Endodermal cell (in vitro differentiated cells): Measurements from ENCODE around the gene ADK. TPM values are rescaled to one million over a fixed set of nuclear protein-coding genes. Genes with fewer than 3 reads are reported as not detected.

ENCODE experiments used
- DNase-seq: peaks from one replicate; pipeline ENCODE4 v3.0.0-alpha.2; 2017
- H3K27ac ChIP-seq: 2 replicates; pipeline ENCODE4 v1.5.1; 2013; ENCODE audit warnings: mild to moderate bottlenecking, low read depth, low read length, moderate library complexity
- H3K27me3 ChIP-seq: 2 replicates; pipeline ENCODE4 v1.6.1; 2013; ENCODE audit warnings: mild to moderate bottlenecking, low read length, moderate library complexity; ENCODE audit not compliant: insufficient read depth, control insufficient read depth, poor library complexity, severe bottlenecking
- H3K36me3 ChIP-seq: 2 replicates; pipeline ENCODE4 v1.7.0; 2013; ENCODE audit warnings: mild to moderate bottlenecking, low read length, moderate library complexity; ENCODE audit not compliant: control insufficient read depth, insufficient read depth
- H3K4me1 ChIP-seq: one replicate; pipeline ENCODE4 v1.7.0; 2013; ENCODE audit warnings: low read length; ENCODE audit not compliant: control insufficient read depth, insufficient read depth
- H3K4me3 ChIP-seq: 2 replicates; pipeline ENCODE4 v1.5.1; 2013; ENCODE audit warnings: mild to moderate bottlenecking, low read length, moderate library complexity
- H3K9ac ChIP-seq: 2 replicates; pipeline ENCODE4 v1.6.1; 2013; ENCODE audit warnings: mild to moderate bottlenecking, low read length, moderate library complexity; ENCODE audit not compliant: poor library complexity, severe bottlenecking; ENCODE audit errors: extremely low read depth
- H3K9me3 ChIP-seq: 2 replicates; pipeline ENCODE4 v1.6.1; 2013; ENCODE audit warnings: mild to moderate bottlenecking, low read length, moderate library complexity; ENCODE audit not compliant: control insufficient read depth
- H3K27ac Mint-ChIP-seq: 2 replicates; pipeline ENCODE4 v1.8.0; 2020; ENCODE audit warnings: mixed read lengths
- H3K27me3 Mint-ChIP-seq: 2 replicates; pipeline ENCODE4 v1.8.0; 2021; ENCODE audit warnings: mild to moderate bottlenecking, mixed read lengths; ENCODE audit not compliant: insufficient read depth
- H3K36me3 Mint-ChIP-seq: 2 replicates; pipeline ENCODE4 v1.8.0; 2020; ENCODE audit warnings: low read depth, mixed read lengths
- H3K4me1 Mint-ChIP-seq: 2 replicates; pipeline ENCODE4 v1.8.0; 2020; ENCODE audit warnings: mixed read lengths
- H3K4me3 Mint-ChIP-seq: 2 replicates; pipeline ENCODE4 v1.8.0; 2020; ENCODE audit warnings: mild to moderate bottlenecking, moderate library complexity, mixed read lengths
- H3K9me3 Mint-ChIP-seq: 2 replicates; pipeline ENCODE4 v1.8.0; 2020; ENCODE audit warnings: mild to moderate bottlenecking, mixed read lengths
- WGBS, 2 experiments: methylation state at CpG; one replicate each; pipeline versions ENCODE4 v1.1.5 to v1.1.7; 2013; ENCODE audit warnings: missing lambda C conversion rate in 2 of 2, mixed read lengths in 1 of 2; ENCODE audit not compliant: insufficient coverage in 1 of 2, insufficient read length in 1 of 2; 5-methylcytosine and 5-hydroxymethylcytosine counted together
- total RNA-seq, 2 donors: library from RNA; stranded (reverse); fragmentation: NEBNext Ultra II Directional in 1 of 2; extraction: Animal tissue kit (Norgen Biotek cat#: 25700) in 1 of 2; gene quantifications; 2 replicates in 1 of 2; 3 replicates in 1 of 2; pipeline ENCODE4 v1.2.1, GENCODE V29; 2021
- TF ChIP-seq, protein P1 (sequence below): fragments of 200-600 bp; sonication (generic); conservative IDR thresholded peaks from 2 replicates; pipeline ENCODE4 v1.5.0; 2021; ENCODE audit warnings: antibody characterized with exemption, mild to moderate bottlenecking

The ADK gene
- total RNA-seq, 2 donors from 2014 or later, result 23.6 to 36.7 TPM

- Mint-ChIP-seq H3K9me3 (peaks cover 6% of the 10 kb centered on the region), H3K4me3 (no peak overlapping the region), H3K36me3 (peaks cover 10% of the 10 kb centered on the region), H3K4me1 (no peaks in the 10 kb centered on the region), H3K27me3 (no peaks in the 10 kb centered on the region), H3K27ac (no peak overlapping the region)
- Histone ChIP-seq H3K36me3 (no peaks in the 10 kb centered on the region), H3K4me1 (no peaks in the 10 kb centered on the region), H3K9ac (no peak overlapping the region), H3K4me3 (no peak overlapping the region), H3K27me3 (no peaks in the 10 kb centered on the region), H3K27ac (no peak overlapping the region), H3K9me3 (peaks cover 7% of the 10 kb centered on the region)
- DNase-seq, result no peak
- TF ChIP-seq, protein P1, sequence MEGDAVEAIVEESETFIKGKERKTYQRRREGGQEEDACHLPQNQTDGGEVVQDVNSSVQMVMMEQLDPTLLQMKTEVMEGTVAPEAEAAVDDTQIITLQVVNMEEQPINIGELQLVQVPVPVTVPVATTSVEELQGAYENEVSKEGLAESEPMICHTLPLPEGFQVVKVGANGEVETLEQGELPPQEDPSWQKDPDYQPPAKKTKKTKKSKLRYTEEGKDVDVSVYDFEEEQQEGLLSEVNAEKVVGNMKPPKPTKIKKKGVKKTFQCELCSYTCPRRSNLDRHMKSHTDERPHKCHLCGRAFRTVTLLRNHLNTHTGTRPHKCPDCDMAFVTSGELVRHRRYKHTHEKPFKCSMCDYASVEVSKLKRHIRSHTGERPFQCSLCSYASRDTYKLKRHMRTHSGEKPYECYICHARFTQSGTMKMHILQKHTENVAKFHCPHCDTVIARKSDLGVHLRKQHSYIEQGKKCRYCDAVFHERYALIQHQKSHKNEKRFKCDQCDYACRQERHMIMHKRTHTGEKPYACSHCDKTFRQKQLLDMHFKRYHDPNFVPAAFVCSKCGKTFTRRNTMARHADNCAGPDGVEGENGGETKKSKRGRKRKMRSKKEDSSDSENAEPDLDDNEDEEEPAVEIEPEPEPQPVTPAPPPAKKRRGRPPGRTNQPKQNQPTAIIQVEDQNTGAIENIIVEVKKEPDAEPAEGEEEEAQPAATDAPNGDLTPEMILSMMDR, result no peak
- no CpG with 5 or more reads among the region's 1 CpG for WGBS, 2 experiments
Observed at GRCh38 chr10:74486659-74487058, 335.6 kb downstream of the ADK start.

DNA sequence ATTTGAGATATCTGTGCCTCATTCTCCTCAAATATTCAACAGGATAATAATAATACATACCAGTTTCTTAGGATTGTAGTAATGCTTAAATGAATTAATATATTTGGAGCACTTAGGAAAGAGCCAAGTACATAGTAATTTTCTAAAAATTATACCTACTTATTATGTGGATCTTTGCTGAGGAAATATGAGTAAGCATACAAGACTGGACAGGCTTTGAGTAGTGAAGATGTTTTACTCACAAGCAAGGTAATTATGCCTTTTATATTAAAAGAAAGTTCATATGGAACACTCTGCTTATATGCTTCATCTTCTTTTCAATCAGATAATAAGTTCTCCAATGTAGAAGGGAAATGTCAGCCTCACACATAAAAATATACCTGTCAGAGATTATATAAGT, 337.9 kb downstream of the ADK start:
- Histone ChIP-seq H3K27me3 (no peaks in the 10 kb centered on the region), H3K4me1 (no peaks in the 10 kb centered on the region), H3K9me3 (no peaks in the 10 kb centered on the region), H3K9ac (no peak overlapping the region), H3K36me3 (no peaks in the 10 kb centered on the region), H3K4me3 (no peak overlapping the region), H3K27ac (no peak overlapping the region)
- no peaks in the 10 kb centered on the region for H3K4me1 Mint-ChIP-seq
- no peak for DNase-seq
- H3K36me3 Mint-ChIP-seq, result no peaks in the 10 kb centered on the region
- H3K27me3 Mint-ChIP-seq, result no peaks in the 10 kb centered on the region
- no peaks in the 10 kb centered on the region for H3K9me3 Mint-ChIP-seq
- no peak overlapping the region for H3K27ac Mint-ChIP-seq
- TF ChIP-seq, protein P1, result no peak
- no peak overlapping the region for H3K4me3 Mint-ChIP-seq

DNA sequence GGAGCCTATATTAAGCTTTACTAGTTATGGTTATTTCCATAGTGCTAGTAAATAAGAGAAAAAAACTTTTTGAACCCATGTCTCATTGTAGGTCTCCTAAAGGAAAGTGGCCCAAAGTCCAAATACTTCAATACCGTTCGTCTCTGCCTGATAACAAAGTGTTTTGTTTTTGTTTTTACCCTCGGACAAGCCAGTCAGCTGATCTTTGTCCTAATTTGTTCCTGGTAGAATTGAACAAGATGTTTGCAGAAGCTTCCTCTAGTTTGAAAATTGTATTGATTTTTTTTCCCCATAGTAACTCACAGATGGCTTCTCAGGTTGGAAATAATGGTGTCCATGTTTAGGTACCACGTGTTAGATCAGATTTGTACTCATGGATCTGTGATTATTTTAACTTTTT, 339.5 kb downstream of the ADK start:
- Histone ChIP-seq H3K27me3 (no peaks in the 10 kb centered on the region), H3K4me1 (no peaks in the 10 kb centered on the region), H3K4me3 (no peak overlapping the region), H3K9me3 (no peaks in the 10 kb centered on the region), H3K27ac (no peak overlapping the region), H3K36me3 (no peaks in the 10 kb centered on the region), H3K9ac (no peak overlapping the region)
- H3K9me3 Mint-ChIP-seq, result no peaks in the 10 kb centered on the region
- 98 to 100% methylated on average over 2 to 3 of the region's 4 CpGs for WGBS, 2 experiments
- DNase-seq, result no peak
- no peaks in the 10 kb centered on the region for H3K36me3 Mint-ChIP-seq
- no peak overlapping the region for H3K27ac Mint-ChIP-seq
- H3K4me3 Mint-ChIP-seq, result no peak overlapping the region
- no peaks in the 10 kb centered on the region for H3K27me3 Mint-ChIP-seq
- TF ChIP-seq, protein P1, result no peak
- no peaks in the 10 kb centered on the region for H3K4me1 Mint-ChIP-seq
